HepG2 (cell line): ENCODE results near the gene PRMT5.

Source experiments
- TCF12 ChIP-seq, 2 experiments: fragments of 450-650 bp in 1 of 2; sonication (generic) in 1 of 2; formaldehyde crosslinking in 1 of 2; IDR thresholded peaks; 2 replicates each; pipeline versions ENCODE4 v1.6.1 to v1.8.0; 2017 to 2022; ENCODE audit warnings: antibody characterized with exemption in 1 of 2, mild to moderate bottlenecking in 1 of 2, missing genetic modification reagents in 1 of 2, moderate library complexity in 1 of 2
- TF ChIP-seq, protein P1 (sequence below): sonication (generic); formaldehyde crosslinking; conservative IDR thresholded peaks from 2 replicates; pipeline ENCODE4 v1.8.0; 2022; ENCODE audit warnings: low read depth, missing genetic modification reagents

DNA sequence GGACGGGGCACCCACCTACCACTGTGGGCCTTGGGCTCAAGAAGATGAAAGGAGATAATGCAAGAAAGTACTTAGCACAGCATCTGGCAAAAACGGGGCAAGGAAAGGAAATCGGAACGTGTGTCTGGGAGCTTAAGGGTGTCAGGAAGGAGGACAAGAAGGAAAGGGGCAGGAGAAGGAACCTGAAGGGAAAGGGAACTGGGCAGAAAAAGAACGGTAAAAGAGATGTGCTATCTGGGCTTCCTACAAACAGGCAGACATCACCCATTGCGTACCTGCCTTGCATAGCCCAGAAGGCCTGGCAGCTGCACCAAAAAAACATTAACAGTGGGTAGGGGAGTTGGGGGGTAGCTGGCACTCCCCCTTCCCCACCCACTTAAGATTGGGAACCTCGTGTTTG is 47.1 kb downstream of the PRMT5 start:
- TF ChIP-seq, protein P1, sequence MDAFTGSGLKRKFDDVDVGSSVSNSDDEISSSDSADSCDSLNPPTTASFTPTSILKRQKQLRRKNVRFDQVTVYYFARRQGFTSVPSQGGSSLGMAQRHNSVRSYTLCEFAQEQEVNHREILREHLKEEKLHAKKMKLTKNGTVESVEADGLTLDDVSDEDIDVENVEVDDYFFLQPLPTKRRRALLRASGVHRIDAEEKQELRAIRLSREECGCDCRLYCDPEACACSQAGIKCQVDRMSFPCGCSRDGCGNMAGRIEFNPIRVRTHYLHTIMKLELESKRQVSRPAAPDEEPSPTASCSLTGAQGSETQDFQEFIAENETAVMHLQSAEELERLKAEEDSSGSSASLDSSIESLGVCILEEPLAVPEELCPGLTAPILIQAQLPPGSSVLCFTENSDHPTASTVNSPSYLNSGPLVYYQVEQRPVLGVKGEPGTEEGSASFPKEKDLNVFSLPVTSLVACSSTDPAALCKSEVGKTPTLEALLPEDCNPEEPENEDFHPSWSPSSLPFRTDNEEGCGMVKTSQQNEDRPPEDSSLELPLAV (CRISPR knock-in tag), result no peak
- no peak for TF ChIP-seq TCF12 (IDR thresholded peaks at IDR 0.05)
- no peak for TF ChIP-seq TCF12 (CRISPR knock-in tag; IDR thresholded peaks at IDR 0.05)
